ENCODE data around the gene LZTFL1.
A peak's percentile ranks its signal among the peaks of the same experiment; 100 is the strongest.
"Not testable (repeated sequence)": the region's sequence is repeated elsewhere in the genome, so short reads cannot be mapped to it uniquely, and the experiment has no call there.

Gene LZTFL1

GRCh38 chr3:45861043-45861719 is 19.3 kb upstream of the LZTFL1 start:
- no peak overlapping the region for H3K9ac ChIP-seq (ENCODE audit: low read depth, low read length)

GRCh38 chr3:45860481-45860880 is 18.6 kb upstream of the LZTFL1 start:
- Histone ChIP-seq H3K9me3 (ENCODE audit: insufficient read depth, low read depth, low read length) (peaks cover 5% of the 10 kb centered on the region; the same call in 1 of the 2 replicates), H3K4me3 (ENCODE audit: low read length) (no peak overlapping the region), H3K36me3 (ENCODE audit: insufficient read depth, low read depth, low read length) (no peaks in the 10 kb centered on the region), H3K27me3 (ENCODE audit: insufficient read depth, low read length) (peaks cover 15% of the 10 kb centered on the region; the same call in 1 of the 2 replicates), H3K9ac (ENCODE audit: low read depth, low read length) (no peak overlapping the region), H3K4me1 (ENCODE audit: insufficient read depth, low read length) (no peaks in the 10 kb centered on the region), H3K27ac (ENCODE audit: low read length) (no peak overlapping the region)

More at GRCh38 chr3:45861043-45861719, 19.3 kb upstream of the LZTFL1 start:
- Histone ChIP-seq H3K36me3 (ENCODE audit: insufficient read depth, low read depth, low read length) (no peaks in the 10 kb centered on the region), H3K9me3 (ENCODE audit: insufficient read depth, low read depth, low read length) (peaks cover 5% of the 10 kb centered on the region; the same call in 1 of the 2 replicates), H3K27me3 (ENCODE audit: insufficient read depth, low read length) (peaks cover 15% of the 10 kb centered on the region; the same call in 1 of the 2 replicates), H3K4me1 (ENCODE audit: insufficient read depth, low read length) (no peaks in the 10 kb centered on the region), H3K4me3 (ENCODE audit: low read length) (no peak overlapping the region), H3K27ac (ENCODE audit: low read length) (no peak overlapping the region)

DNA sequence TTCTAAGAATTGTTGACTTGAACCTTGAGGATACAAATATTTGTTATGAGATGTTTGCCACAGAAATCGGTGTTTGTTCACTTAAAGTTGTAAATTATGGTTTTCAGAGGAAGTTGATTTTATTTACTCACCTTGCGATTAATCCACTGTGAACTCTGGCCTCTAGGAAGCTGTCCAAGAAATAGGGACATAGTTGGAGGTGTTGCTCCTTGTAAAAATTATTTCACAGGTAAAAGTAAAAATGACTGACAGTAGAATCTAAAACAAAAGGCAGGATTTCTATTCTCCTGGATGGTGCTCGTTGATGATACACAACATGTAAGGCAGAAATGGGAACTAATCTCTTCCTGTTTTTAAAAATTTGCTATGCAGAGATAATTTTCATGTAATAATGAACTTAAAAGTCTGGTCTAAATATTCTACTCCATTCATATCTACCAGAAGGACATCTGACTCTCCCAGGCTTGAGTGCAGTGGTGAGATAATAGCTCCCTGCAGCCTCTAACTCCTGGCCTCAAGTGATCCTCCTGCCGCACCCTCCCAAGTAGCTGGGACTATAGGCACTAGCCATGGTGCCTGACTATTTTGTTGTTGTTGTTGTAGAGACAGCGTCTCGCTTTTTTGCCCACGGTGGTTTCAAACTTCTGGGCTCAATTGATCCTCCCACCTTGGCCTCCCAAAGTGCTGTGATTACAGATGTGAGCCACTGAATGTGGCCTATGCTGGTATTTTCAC is 17.1 kb upstream of the LZTFL1 start:
- peaks cover 18% of the 10 kb centered on the region; the same call in 1 of the 2 replicates for H3K27me3 ChIP-seq (ENCODE audit: insufficient read depth, low read length)

GRCh38 chr3:45857024-45857423 is 15.1 kb upstream of the LZTFL1 start:
- not testable (repeated sequence) for H3K9ac ChIP-seq (ENCODE audit: low read depth, low read length); H3K4me1 ChIP-seq (ENCODE audit: insufficient read depth, low read length); H3K4me3 ChIP-seq (ENCODE audit: low read length); H3K36me3 ChIP-seq (ENCODE audit: insufficient read depth, low read depth, low read length); H3K9me3 ChIP-seq (ENCODE audit: insufficient read depth, low read depth, low read length); H3K27ac ChIP-seq (ENCODE audit: low read length)
- peaks cover 15% of the 10 kb centered on the region; the same call in 1 of the 2 replicates for H3K27me3 ChIP-seq (ENCODE audit: insufficient read depth, low read length)

More for the DNA sequence above, 17.1 kb upstream of the LZTFL1 start:
- peaks cover 5% of the 10 kb centered on the region; the same call in 1 of the 2 replicates for H3K9me3 ChIP-seq (ENCODE audit: insufficient read depth, low read depth, low read length)
- no peak overlapping the region for H3K27ac ChIP-seq (ENCODE audit: low read length)
- no peaks in the 10 kb centered on the region for H3K36me3 ChIP-seq (ENCODE audit: insufficient read depth, low read depth, low read length)
- no peak overlapping the region for H3K4me3 ChIP-seq (ENCODE audit: low read length)
- H3K4me1 ChIP-seq (ENCODE audit: insufficient read depth, low read length): no peaks in the 10 kb centered on the region
- H3K9ac ChIP-seq (ENCODE audit: low read depth, low read length): no peak overlapping the region

DNA sequence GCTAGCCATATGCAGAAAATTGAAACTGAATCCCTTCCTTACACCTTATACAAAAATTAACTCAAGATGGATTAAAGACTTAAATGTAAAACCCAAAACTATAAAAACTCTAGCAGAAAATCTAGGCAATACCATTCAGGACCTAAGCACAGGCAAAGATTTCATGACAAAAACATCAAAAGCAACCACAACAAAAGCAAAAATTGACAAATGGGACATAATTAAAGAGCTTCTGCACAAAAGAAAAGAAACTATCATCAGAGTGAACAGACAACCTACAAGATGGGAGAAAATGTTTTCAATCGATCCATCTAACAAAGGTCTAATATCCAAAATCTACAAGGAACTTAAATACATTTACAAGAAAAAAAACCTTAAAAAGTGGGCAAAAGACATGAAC is 14.4 kb upstream of the LZTFL1 start:
- H3K9ac ChIP-seq (ENCODE audit: low read depth, low read length); H3K27ac ChIP-seq (ENCODE audit: low read length); H3K4me3 ChIP-seq (ENCODE audit: low read length); H3K36me3 ChIP-seq (ENCODE audit: insufficient read depth, low read depth, low read length); H3K9me3 ChIP-seq (ENCODE audit: insufficient read depth, low read depth, low read length); H3K4me1 ChIP-seq (ENCODE audit: insufficient read depth, low read length): not testable (repeated sequence)
- peaks cover 20% of the 10 kb centered on the region; the same call in 1 of the 2 replicates for H3K27me3 ChIP-seq (ENCODE audit: insufficient read depth, low read length)

- no peaks in the 10 kb centered on the region for H3K9me3 ChIP-seq (ENCODE audit: insufficient read depth, low read depth, low read length)
- H3K27me3 ChIP-seq (ENCODE audit: insufficient read depth, low read length): peaks cover 55% of the 10 kb centered on the region
- no peaks in the 10 kb centered on the region for H3K4me1 ChIP-seq (ENCODE audit: insufficient read depth, low read length)
- no peak overlapping the region for H3K9ac ChIP-seq (ENCODE audit: low read depth, low read length)
- H3K36me3 ChIP-seq (ENCODE audit: insufficient read depth, low read depth, low read length): no peaks in the 10 kb centered on the region
- no peak overlapping the region for H3K4me3 ChIP-seq (ENCODE audit: low read length)
- H3K27ac ChIP-seq (ENCODE audit: low read length): no peak overlapping the region
Observed at GRCh38 chr3:45852828-45853227, 10.9 kb upstream of the LZTFL1 start.

DNA sequence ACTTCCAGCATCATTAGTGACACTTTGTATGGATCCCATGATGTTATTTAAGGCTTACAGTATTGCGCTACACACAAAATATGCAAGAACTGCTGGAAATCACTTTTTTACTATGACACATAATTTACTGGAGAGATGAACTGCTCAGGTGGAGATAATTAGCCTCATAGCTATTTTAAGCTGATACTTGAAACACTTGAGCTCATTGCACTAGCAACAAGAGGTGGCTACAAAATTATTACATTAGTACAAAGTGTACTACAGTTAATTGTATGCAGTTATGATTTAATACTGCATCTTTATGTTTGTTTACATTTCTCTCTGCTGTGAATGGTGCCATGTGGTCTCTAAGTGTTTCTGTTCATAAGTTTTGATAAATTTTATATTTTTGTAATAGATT is 6.5 kb upstream of the LZTFL1 start:
- Histone ChIP-seq H3K4me1 (ENCODE audit: insufficient read depth, low read length) (no peaks in the 10 kb centered on the region), H3K9ac (ENCODE audit: low read depth, low read length) (no peak overlapping the region), H3K27me3 (ENCODE audit: insufficient read depth, low read length) (peaks cover 90% of the 10 kb centered on the region)

DNA sequence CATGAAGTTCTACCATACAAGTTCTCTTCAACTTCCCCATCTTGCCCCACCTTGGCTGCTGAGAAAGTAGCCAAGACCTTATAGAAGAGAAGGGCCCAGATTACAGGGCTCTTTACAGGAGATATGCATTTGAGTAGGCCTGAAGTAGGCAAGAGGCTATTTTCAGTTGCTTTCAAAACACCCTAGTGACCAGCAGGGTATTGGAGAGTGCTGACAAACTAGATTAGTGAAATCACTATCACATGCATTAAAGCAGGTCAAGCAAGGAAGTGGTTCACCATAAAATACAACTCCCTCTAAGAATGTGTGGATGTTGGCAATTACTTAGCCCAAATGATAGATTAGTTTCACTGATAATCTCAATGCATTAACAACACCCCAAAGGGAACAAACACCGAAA is 2.7 kb upstream of the LZTFL1 start:
- Histone ChIP-seq H3K9me3 (ENCODE audit: insufficient read depth, low read depth, low read length) (no peaks in the 10 kb centered on the region), H3K9ac (ENCODE audit: low read depth, low read length) (no peak overlapping the region), H3K27me3 (ENCODE audit: insufficient read depth, low read length) (peaks cover 78% of the 10 kb centered on the region), H3K4me3 (ENCODE audit: low read length) (no peak overlapping the region), H3K4me1 (ENCODE audit: insufficient read depth, low read length) (peaks cover 5% of the 10 kb centered on the region; the same call in 1 of the 2 replicates), H3K36me3 (ENCODE audit: insufficient read depth, low read depth, low read length) (no peaks in the 10 kb centered on the region), H3K27ac (ENCODE audit: low read length) (no peak overlapping the region)

More for the DNA sequence above, 6.5 kb upstream of the LZTFL1 start:
- Histone ChIP-seq H3K9me3 (ENCODE audit: insufficient read depth, low read depth, low read length) (no peaks in the 10 kb centered on the region), H3K36me3 (ENCODE audit: insufficient read depth, low read depth, low read length) (no peaks in the 10 kb centered on the region), H3K4me3 (ENCODE audit: low read length) (no peak overlapping the region), H3K27ac (ENCODE audit: low read length) (no peak overlapping the region)

- Histone ChIP-seq H3K36me3 (ENCODE audit: insufficient read depth, low read depth, low read length) (no peaks in the 10 kb centered on the region), H3K4me1 (ENCODE audit: insufficient read depth, low read length) (peaks cover 5% of the 10 kb centered on the region; the same call in 1 of the 2 replicates), H3K9ac (ENCODE audit: low read depth, low read length) (no peak overlapping the region), H3K27ac (ENCODE audit: low read length) (no peak overlapping the region), H3K4me3 (ENCODE audit: low read length) (no peak overlapping the region), H3K27me3 (ENCODE audit: insufficient read depth, low read length) (peaks cover 63% of the 10 kb centered on the region), H3K9me3 (ENCODE audit: insufficient read depth, low read depth, low read length) (no peaks in the 10 kb centered on the region)
Observed at GRCh38 chr3:45842851-45843625, 1.1 kb upstream of the LZTFL1 start.

DNA sequence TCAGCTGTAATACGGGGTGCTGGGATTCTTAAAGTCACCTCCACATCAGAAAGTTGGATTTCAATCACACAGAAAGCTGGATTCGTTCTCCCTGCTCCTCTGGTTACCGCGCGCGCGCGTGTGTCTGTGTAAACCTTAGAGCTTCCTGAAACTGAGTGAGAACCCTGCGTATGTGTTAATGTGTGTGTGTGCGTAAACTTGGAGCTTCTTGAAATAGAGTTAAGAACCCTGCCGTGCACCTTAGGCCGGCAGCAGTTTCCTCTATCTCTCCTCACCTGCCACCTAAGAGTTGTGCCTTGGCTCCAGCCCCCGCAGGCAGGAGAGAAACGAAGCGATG is 531 bp downstream of the LZTFL1 start:
- Histone ChIP-seq H3K27ac (ENCODE audit: low read length) (no peak overlapping the region), H3K9me3 (ENCODE audit: insufficient read depth, low read depth, low read length) (no peaks in the 10 kb centered on the region), H3K27me3 (ENCODE audit: insufficient read depth, low read length) (peaks cover 46% of the 10 kb centered on the region), H3K9ac (ENCODE audit: low read depth, low read length) (peak overlapping the region; percentile 67; the same call in 1 of the 2 replicates), H3K4me3 (ENCODE audit: low read length) (peak overlapping the region; percentile 89), H3K36me3 (ENCODE audit: insufficient read depth, low read depth, low read length) (no peaks in the 10 kb centered on the region), H3K4me1 (ENCODE audit: insufficient read depth, low read length) (peaks cover 5% of the 10 kb centered on the region; the same call in 1 of the 2 replicates)

DNA sequence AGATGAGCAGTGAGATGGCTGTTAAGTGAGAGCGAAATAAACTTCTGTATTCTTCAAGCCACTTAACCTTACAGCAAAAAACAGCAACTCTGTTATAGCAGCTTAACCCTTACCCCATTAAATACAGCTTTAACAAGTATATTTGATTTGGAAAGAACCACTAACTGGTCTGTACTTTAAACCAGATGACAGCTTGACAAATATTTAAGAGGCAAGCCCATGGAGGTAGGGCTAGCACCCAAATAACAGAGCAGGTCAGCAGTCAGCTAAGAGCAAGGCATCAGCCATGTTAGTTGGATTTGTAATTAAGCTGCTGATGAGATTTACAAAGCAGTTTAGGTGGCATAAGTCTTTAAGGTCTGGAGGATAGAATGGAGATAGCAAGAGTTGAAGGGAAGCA is 3.5 kb downstream of the LZTFL1 start:
- Histone ChIP-seq H3K4me3 (ENCODE audit: low read length) (no peak overlapping the region), H3K36me3 (ENCODE audit: insufficient read depth, low read depth, low read length) (no peaks in the 10 kb centered on the region), H3K4me1 (ENCODE audit: insufficient read depth, low read length) (peaks cover 5% of the 10 kb centered on the region; the same call in 1 of the 2 replicates), H3K27ac (ENCODE audit: low read length) (no peak overlapping the region), H3K9ac (ENCODE audit: low read depth, low read length) (no peak overlapping the region), H3K9me3 (ENCODE audit: insufficient read depth, low read depth, low read length) (no peaks in the 10 kb centered on the region), H3K27me3 (ENCODE audit: insufficient read depth, low read length) (peaks cover 17% of the 10 kb centered on the region)

Measured in iPS-20b (cell line).